Panc1 (cell line): ENCODE measurements around the gene IGLON5. TPM values are rescaled to one million over a fixed set of nuclear protein-coding genes. Genes with fewer than 3 reads are reported as not detected.

Experiments used
- ATAC-seq: fragments of 200-7000 bp; cut with Tn5 transposase; 2 replicates; pipeline ENCODE4 v1.9.1; 2020; ENCODE audit warnings: mild to moderate bottlenecking, moderate library complexity
- BruUV-seq: library from RNA; stranded (reverse); fragments of 400-500 nt; replicated peaks from 2 replicates; lab custom pipeline; 2021; lab: Mats Ljungman, UMichigan
- CTCF ChIA-PET: fragments of 300-600 bp; sonication (Branson Sonifier 250); formaldehyde crosslinking; loops from one replicate; lab custom pipeline; 2022; ENCODE audit warnings: antibody characterized with exemption; lab: Charles Lee
- POLR2A ChIA-PET: fragments of 300-600 bp; sonication (Branson Sonifier 250); formaldehyde crosslinking; loops from one replicate; lab custom pipeline; 2022; ENCODE audit warnings: antibody characterized with exemption; lab: Charles Lee
- DNase-seq: peaks from one replicate; pipeline ENCODE4 v3.0.0-alpha.2; 2010; ENCODE audit warnings: low read depth, low spot score
- H3K27ac ChIP-seq: 2 replicates; pipeline ENCODE4 v1.5.1; 2011; ENCODE audit warnings: mild to moderate bottlenecking, low read length, inconsistent platforms
- H3K27me3 ChIP-seq: fragments of 200-500 bp; sonication (Bioruptor generic); 2 replicates; pipeline ENCODE4 v1.6.0; 2014; ENCODE audit warnings: low read length, inconsistent platforms; ENCODE audit not compliant: control insufficient read depth, insufficient read depth
- H3K36me3 ChIP-seq: fragments of 200-500 bp; sonication (Bioruptor generic); 2 replicates; pipeline ENCODE4 v1.5.1; 2014; ENCODE audit warnings: inconsistent platforms, mild to moderate bottlenecking, low read length, moderate library complexity; ENCODE audit not compliant: control insufficient read depth, insufficient read depth
- H3K4me1 ChIP-seq: 2 replicates; pipeline ENCODE4 v1.5.1; 2011; ENCODE audit warnings: inconsistent platforms, mild to moderate bottlenecking, low read length, moderate library complexity; ENCODE audit not compliant: control insufficient read depth, insufficient read depth
- H3K4me3 ChIP-seq, 2 experiments: 2 replicates each; pipeline ENCODE4 v1.5.1; 2011 to 2012; ENCODE audit warnings: low read depth in 2 of 2, low read length in 2 of 2, mild to moderate bottlenecking in 2 of 2, inconsistent platforms in 1 of 2, moderate library complexity in 1 of 2
- H3K9me3 ChIP-seq: fragments of 200-500 bp; sonication (Bioruptor generic); 2 replicates; pipeline ENCODE4 v1.5.1; 2014; ENCODE audit warnings: low read depth, mild to moderate bottlenecking, inconsistent platforms, low read length, moderate library complexity; ENCODE audit not compliant: control insufficient read depth, insufficient read depth
- POLR2AphosphoS5 ChIP-seq: IDR thresholded peaks from 2 replicates; pipeline ENCODE4 v1.6.1; 2012; ENCODE audit warnings: mild to moderate bottlenecking, low read depth, low read length, moderate library complexity
- REST ChIP-seq, 2 experiments: IDR thresholded peaks; 2 replicates each; pipeline ENCODE4 v1.6.1; 2011 to 2012; ENCODE audit warnings: low read depth in 2 of 2, control low read depth in 1 of 2, low read length in 1 of 2, mild to moderate bottlenecking in 1 of 2, moderate library complexity in 1 of 2; ENCODE audit not compliant: insufficient read depth in 1 of 2
- SIN3A ChIP-seq: IDR thresholded peaks from 2 replicates; pipeline ENCODE4 v1.6.1; 2012; ENCODE audit warnings: low read depth, mild to moderate bottlenecking, low read length, moderate library complexity, borderline replicate concordance; ENCODE audit not compliant: insufficient read depth
- TCF7L2 ChIP-seq: IDR thresholded peaks from 2 replicates; pipeline ENCODE4 v1.6.1; 2011; ENCODE audit warnings: mild to moderate bottlenecking, low read depth, low read length, inconsistent platforms
- in situ Hi-C: cut with HindIII; loops from 2 replicates; pipeline ENCODE4 v1.10.0; 2016; ENCODE audit warnings: low sequenced_read_pairs, low pct_unique_long_range_greater_than_20kb
- intact Hi-C: fragments of 100-400 bp; cut with micrococcal nuclease; formaldehyde crosslinking; loops from one replicate; pipeline ENCODE4 v1.10.0; 2022; ENCODE audit not compliant: unreplicated experiment
- total RNA-seq: library from RNA; stranded (reverse); gene quantifications from one replicate; pipeline ENCODE4 v1.2.1, GENCODE V29; 2021; ENCODE audit not compliant: unreplicated experiment
- TF ChIP-seq, protein P1 (sequence below): fragments of 450-650 bp; IDR thresholded peaks from 2 replicates; pipeline ENCODE4 v1.5.1; 2017; ENCODE audit warnings: mild to moderate bottlenecking

The IGLON5 gene
- total RNA-seq, 1 experiment from 2014 or later: 0.13 TPM

DNA sequence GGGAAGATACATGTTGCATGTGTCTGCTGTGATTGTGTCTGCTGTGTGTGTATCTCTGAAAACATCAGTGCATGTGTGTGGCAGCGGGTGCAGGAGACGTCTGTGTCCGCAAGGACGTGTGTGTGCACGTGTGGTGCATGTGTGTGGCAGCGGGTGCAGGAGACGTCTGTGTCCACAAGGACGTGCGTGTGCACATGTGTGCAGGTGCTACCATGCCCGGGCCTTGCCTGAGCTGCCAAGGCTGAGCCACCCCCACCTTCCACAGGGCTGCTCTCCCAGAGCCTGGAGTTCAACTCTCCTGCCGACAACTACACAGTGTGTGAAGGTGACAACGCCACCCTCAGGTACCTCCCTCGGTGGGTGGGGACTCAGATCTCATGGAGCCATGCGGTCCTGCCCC, 10.4 kb downstream of the IGLON5 start:
- Histone ChIP-seq H3K27me3 (no peaks in the 10 kb centered on the region), H3K36me3 (no peaks in the 10 kb centered on the region), H3K4me1 (no peaks in the 10 kb centered on the region), H3K27ac (no peak overlapping the region), H3K4me3 (no peak overlapping the region), H3K9me3 (no peaks in the 10 kb centered on the region)
- no peak for ATAC-seq
- no peak for DNase-seq
- TF ChIP-seq, protein P1, sequence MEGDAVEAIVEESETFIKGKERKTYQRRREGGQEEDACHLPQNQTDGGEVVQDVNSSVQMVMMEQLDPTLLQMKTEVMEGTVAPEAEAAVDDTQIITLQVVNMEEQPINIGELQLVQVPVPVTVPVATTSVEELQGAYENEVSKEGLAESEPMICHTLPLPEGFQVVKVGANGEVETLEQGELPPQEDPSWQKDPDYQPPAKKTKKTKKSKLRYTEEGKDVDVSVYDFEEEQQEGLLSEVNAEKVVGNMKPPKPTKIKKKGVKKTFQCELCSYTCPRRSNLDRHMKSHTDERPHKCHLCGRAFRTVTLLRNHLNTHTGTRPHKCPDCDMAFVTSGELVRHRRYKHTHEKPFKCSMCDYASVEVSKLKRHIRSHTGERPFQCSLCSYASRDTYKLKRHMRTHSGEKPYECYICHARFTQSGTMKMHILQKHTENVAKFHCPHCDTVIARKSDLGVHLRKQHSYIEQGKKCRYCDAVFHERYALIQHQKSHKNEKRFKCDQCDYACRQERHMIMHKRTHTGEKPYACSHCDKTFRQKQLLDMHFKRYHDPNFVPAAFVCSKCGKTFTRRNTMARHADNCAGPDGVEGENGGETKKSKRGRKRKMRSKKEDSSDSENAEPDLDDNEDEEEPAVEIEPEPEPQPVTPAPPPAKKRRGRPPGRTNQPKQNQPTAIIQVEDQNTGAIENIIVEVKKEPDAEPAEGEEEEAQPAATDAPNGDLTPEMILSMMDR: no peak
- no peak for TF ChIP-seq SIN3A
- intact Hi-C loops: no loop called here
- no TSS peak for BruUV-seq
- POLR2A ChIA-PET: no interaction called here
- CTCF ChIA-PET: interaction anchor here (0.8 kb wide), 1 partner anchor 322 kb away, joined by 3 read pairs; no protein-coding TSS in a partner anchor
- in situ Hi-C loops: no loop called here

GRCh38 chr19:51323481-51324166, 12.2 kb downstream of the IGLON5 start:
- in situ Hi-C loops: no loop called here
- H3K4me1 ChIP-seq: no peaks in the 10 kb centered on the region
- POLR2A ChIA-PET: no interaction called here
- intact Hi-C loops: no loop called here
- no peak for TF ChIP-seq POLR2AphosphoS5
- H3K27me3 ChIP-seq: no peaks in the 10 kb centered on the region
- no TSS peak for BruUV-seq
- H3K9me3 ChIP-seq: no peaks in the 10 kb centered on the region
- no peak overlapping the region for H3K4me3 ChIP-seq
- no peak overlapping the region for H3K27ac ChIP-seq
- ATAC-seq: no peak
- DNase-seq: no peak
- CTCF ChIA-PET: no interaction called here
- no peaks in the 10 kb centered on the region for H3K36me3 ChIP-seq

DNA sequence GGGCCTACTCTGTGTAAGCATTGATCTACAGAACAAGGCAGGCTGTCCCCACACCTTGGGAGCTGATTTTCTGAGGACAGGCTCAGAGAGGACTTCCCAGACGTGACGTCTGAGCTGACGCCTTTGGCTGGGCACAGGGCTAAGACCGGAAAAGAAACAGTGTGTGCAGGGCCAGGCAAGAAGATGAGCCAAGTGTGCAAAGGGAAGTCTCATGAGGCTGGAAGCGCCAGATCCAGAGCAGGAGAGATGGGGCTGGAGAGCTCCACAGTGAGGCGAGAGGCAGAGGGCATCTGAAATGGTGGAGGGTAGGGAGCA, 12.7 kb downstream of the IGLON5 start:
- Histone ChIP-seq H3K36me3 (no peaks in the 10 kb centered on the region), H3K27ac (no peak overlapping the region), H3K4me1 (no peaks in the 10 kb centered on the region), H3K9me3 (no peaks in the 10 kb centered on the region), H3K4me3 (no peak overlapping the region), H3K27me3 (no peaks in the 10 kb centered on the region)
- TF ChIP-seq POLR2AphosphoS5: no peak
- TF ChIP-seq REST (IDR thresholded peaks at IDR 0.05; ENCODE audit: insufficient read depth in 1 of 2, low read depth in 2 of 2, low read length in 1 of 2): no peak
- no peak for TF ChIP-seq TCF7L2
- TF ChIP-seq SIN3A: no peak
- TF ChIP-seq, protein P1: no peak
- intact Hi-C loops (no loop called here), in situ Hi-C loops (no loop called here)
- CTCF ChIA-PET: no interaction called here
- no peak for DNase-seq
- POLR2A ChIA-PET: no interaction called here
- ATAC-seq: no peak
- BruUV-seq: no TSS peak
